WTC11 (cell line): ENCODE results near the gene NLRP1. TPM values are rescaled to one million over a fixed set of nuclear protein-coding genes. Genes with fewer than 3 reads are reported as not detected.

Experiments
- ATAC-seq: fragments of 200-7000 bp; cut with Tn5 transposase; 2 replicates; pipeline ENCODE4 v1.10.0; 2021; ENCODE audit warnings: mild to moderate bottlenecking, moderate library complexity
- CTCF ChIA-PET: fragments of 300-600 bp; sonication (Branson Sonifier 250); formaldehyde crosslinking; loops from one replicate; lab custom pipeline; 2021; ENCODE audit warnings: antibody characterized with exemption; lab: Charles Lee
- POLR2A ChIA-PET: fragments of 350-600 bp; sonication (Branson Sonifier 250); formaldehyde crosslinking; loops from one replicate; lab custom pipeline; 2021; ENCODE audit warnings: antibody characterized with exemption; lab: Charles Lee
- DNase-seq: peaks from one replicate; pipeline ENCODE4 v3.0.0; 2021; ENCODE audit warnings: low spot score
- H3K27ac Mint-ChIP-seq: 2 replicates; pipeline ENCODE4 v1.8.0; 2021; ENCODE audit warnings: mixed read lengths
- H3K27me3 Mint-ChIP-seq: 2 replicates; pipeline ENCODE4 v1.8.0; 2021; ENCODE audit warnings: low read depth, mild to moderate bottlenecking, moderate library complexity, mixed read lengths
- H3K36me3 Mint-ChIP-seq: 2 replicates; pipeline ENCODE4 v1.8.0; 2021; ENCODE audit warnings: mixed read lengths
- H3K4me1 Mint-ChIP-seq: 2 replicates; pipeline ENCODE4 v1.8.0; 2022; ENCODE audit warnings: mixed read lengths
- H3K4me3 Mint-ChIP-seq: 2 replicates; pipeline ENCODE4 v1.8.0; 2021; ENCODE audit warnings: mild to moderate bottlenecking, moderate library complexity, mixed read lengths
- H3K9me3 Mint-ChIP-seq: 2 replicates; pipeline ENCODE4 v1.8.0; 2021; ENCODE audit warnings: mixed read lengths
- ATF1 ChIP-seq: sonication (generic); formaldehyde crosslinking; IDR thresholded peaks from 2 replicates; pipeline ENCODE4 v1.8.1; 2023; ENCODE audit warnings: mild to moderate bottlenecking, moderate library complexity, missing genetic modification reagents
- ATF2 ChIP-seq: sonication (generic); formaldehyde crosslinking; IDR thresholded peaks from 2 replicates; pipeline ENCODE4 v1.8.1; 2022; ENCODE audit warnings: low read depth, missing genetic modification reagents, borderline replicate concordance
- ATF3 ChIP-seq: sonication (generic); formaldehyde crosslinking; conservative IDR thresholded peaks from 2 replicates; pipeline ENCODE4 v1.8.1; 2022; ENCODE audit warnings: mild to moderate bottlenecking, missing genetic modification reagents
- E2F4 ChIP-seq: sonication (generic); formaldehyde crosslinking; IDR thresholded peaks from 2 replicates; pipeline ENCODE4 v1.8.1; 2022; ENCODE audit warnings: low read depth, mild to moderate bottlenecking, moderate library complexity, missing genetic modification reagents, borderline replicate concordance
- EMX1 ChIP-seq: fragments of 250-450 bp; sonication (Bioruptor Pico); IDR thresholded peaks from 2 replicates; pipeline ENCODE4 v1.8.0; 2021; ENCODE audit warnings: mild to moderate bottlenecking
- FOXK1 ChIP-seq: sonication (generic); formaldehyde crosslinking; IDR thresholded peaks from 2 replicates; pipeline ENCODE4 v1.8.0; 2022; ENCODE audit warnings: mild to moderate bottlenecking, moderate library complexity, missing genetic modification reagents
- FOXP1 ChIP-seq: sonication (generic); formaldehyde crosslinking; IDR thresholded peaks from 2 replicates; pipeline ENCODE4 v1.8.0; 2022; ENCODE audit warnings: missing genetic modification reagents, mild to moderate bottlenecking, moderate library complexity, borderline replicate concordance
- GTF2I ChIP-seq: fragments of 250-450 bp; sonication (Bioruptor Pico); conservative IDR thresholded peaks from 2 replicates; pipeline ENCODE4 v1.4.0; 2021; ENCODE audit warnings: mild to moderate bottlenecking
- IRF2 ChIP-seq: sonication (generic); formaldehyde crosslinking; IDR thresholded peaks from 2 replicates; pipeline ENCODE4 v1.8.0; 2022; ENCODE audit warnings: low read depth, missing genetic modification reagents, borderline replicate concordance
- JAZF1 ChIP-seq: fragments of 250-450 bp; sonication (Bioruptor Pico); IDR thresholded peaks from 2 replicates; pipeline ENCODE4 v1.9.0; 2021; ENCODE audit warnings: moderate library complexity, mild to moderate bottlenecking, inconsistent platforms
- KAT7 ChIP-seq: sonication (generic); formaldehyde crosslinking; IDR thresholded peaks from 2 replicates; pipeline ENCODE4 v1.8.1; 2023; ENCODE audit warnings: missing genetic modification reagents, mild to moderate bottlenecking, borderline replicate concordance
- NFATC4 ChIP-seq: fragments of 250-450 bp; sonication (Bioruptor Pico); IDR thresholded peaks from 2 replicates; pipeline ENCODE4 v1.9.0; 2021; ENCODE audit warnings: mild to moderate bottlenecking
- NR1H2 ChIP-seq: sonication (generic); formaldehyde crosslinking; IDR thresholded peaks from 2 replicates; pipeline ENCODE4 v1.9.0; 2021; ENCODE audit warnings: mild to moderate bottlenecking, moderate library complexity, missing genetic modification reagents
- RORB ChIP-seq: fragments of 250-450 bp; sonication (Bioruptor Pico); IDR thresholded peaks from 2 replicates; pipeline ENCODE4 v1.9.0; 2021; ENCODE audit warnings: mild to moderate bottlenecking
- SMAD4 ChIP-seq: sonication (generic); formaldehyde crosslinking; IDR thresholded peaks from 2 replicates; pipeline ENCODE4 v1.8.0; 2022; ENCODE audit warnings: mild to moderate bottlenecking, missing genetic modification reagents
- TEAD4 ChIP-seq: sonication (generic); formaldehyde crosslinking; IDR thresholded peaks from 2 replicates; pipeline ENCODE4 v1.8.0; 2022; ENCODE audit warnings: mild to moderate bottlenecking, missing genetic modification reagents
- USF1 ChIP-seq: sonication (generic); formaldehyde crosslinking; IDR thresholded peaks from 2 replicates; pipeline ENCODE4 v1.8.0; 2022; ENCODE audit warnings: mild to moderate bottlenecking, missing genetic modification reagents
- USF2 ChIP-seq: sonication (generic); formaldehyde crosslinking; IDR thresholded peaks from 2 replicates; pipeline ENCODE4 v1.8.1; 2023; ENCODE audit warnings: mild to moderate bottlenecking, missing genetic modification reagents, moderate library complexity
- ZNF121 ChIP-seq: sonication (generic); formaldehyde crosslinking; IDR thresholded peaks from 2 replicates; pipeline ENCODE4 v1.8.0; 2023; ENCODE audit warnings: missing genetic modification reagents
- ZNF219 ChIP-seq: sonication (generic); formaldehyde crosslinking; IDR thresholded peaks from 2 replicates; pipeline ENCODE4 v1.8.0; 2023; ENCODE audit warnings: missing genetic modification reagents, mild to moderate bottlenecking, borderline replicate concordance
- ZNF396 ChIP-seq: fragments of 250-450 bp; sonication (Bioruptor Pico); IDR thresholded peaks from 2 replicates; pipeline ENCODE4 v1.8.0; 2021; ENCODE audit warnings: mild to moderate bottlenecking, moderate library complexity, borderline replicate concordance
- total RNA-seq: library from RNA; stranded (reverse); gene quantifications from 3 replicates; pipeline ENCODE4 v1.2.3, GENCODE V29; 2021
- TF ChIP-seq, protein P1 (sequence below): sonication (generic); formaldehyde crosslinking; IDR thresholded peaks from 2 replicates; pipeline ENCODE4 v1.8.1; 2023; ENCODE audit warnings: mild to moderate bottlenecking, missing genetic modification reagents
- TF ChIP-seq, protein P2 (sequence below): sonication (generic); formaldehyde crosslinking; IDR thresholded peaks from 2 replicates; pipeline ENCODE4 v1.8.1; 2022; ENCODE audit warnings: mild to moderate bottlenecking, missing genetic modification reagents, moderate library complexity, borderline replicate concordance
- TF ChIP-seq, protein P3 (sequence below): sonication (generic); formaldehyde crosslinking; IDR thresholded peaks from 2 replicates; pipeline ENCODE4 v1.8.1; 2022; ENCODE audit warnings: missing genetic modification reagents, borderline replicate concordance

The NLRP1 gene
- total RNA-seq, 1 experiment from 2014 or later = 17.6 TPM

GRCh38 chr17:5516060-5516792 lies 68.1 kb downstream of the NLRP1 start:
- Mint-ChIP-seq H3K4me3 (no peak overlapping the region), H3K27ac (no peak overlapping the region), H3K9me3 (no peaks in the 10 kb centered on the region), H3K4me1 (peaks cover 3% of the 10 kb centered on the region), H3K27me3 (peaks cover 7% of the 10 kb centered on the region)
- ChIA-PET CTCF (interaction anchor here (2.2 kb wide), 1 partner anchor 25 kb away, joined by 6 read pairs; no protein-coding TSS in a partner anchor), POLR2A (no interaction called here)
- ATAC-seq (no peak), DNase-seq (no peak)
- no peak for TF ChIP-seq IRF2 (CRISPR knock-in tag)
- TF ChIP-seq FOXP1 (CRISPR knock-in tag) = no peak
- TF ChIP-seq USF1 (CRISPR knock-in tag) = no peak
- TF ChIP-seq ATF3 = no peak
- TF ChIP-seq NFATC4 = no peak
- no peak for TF ChIP-seq ATF1
- TF ChIP-seq, protein P1, sequence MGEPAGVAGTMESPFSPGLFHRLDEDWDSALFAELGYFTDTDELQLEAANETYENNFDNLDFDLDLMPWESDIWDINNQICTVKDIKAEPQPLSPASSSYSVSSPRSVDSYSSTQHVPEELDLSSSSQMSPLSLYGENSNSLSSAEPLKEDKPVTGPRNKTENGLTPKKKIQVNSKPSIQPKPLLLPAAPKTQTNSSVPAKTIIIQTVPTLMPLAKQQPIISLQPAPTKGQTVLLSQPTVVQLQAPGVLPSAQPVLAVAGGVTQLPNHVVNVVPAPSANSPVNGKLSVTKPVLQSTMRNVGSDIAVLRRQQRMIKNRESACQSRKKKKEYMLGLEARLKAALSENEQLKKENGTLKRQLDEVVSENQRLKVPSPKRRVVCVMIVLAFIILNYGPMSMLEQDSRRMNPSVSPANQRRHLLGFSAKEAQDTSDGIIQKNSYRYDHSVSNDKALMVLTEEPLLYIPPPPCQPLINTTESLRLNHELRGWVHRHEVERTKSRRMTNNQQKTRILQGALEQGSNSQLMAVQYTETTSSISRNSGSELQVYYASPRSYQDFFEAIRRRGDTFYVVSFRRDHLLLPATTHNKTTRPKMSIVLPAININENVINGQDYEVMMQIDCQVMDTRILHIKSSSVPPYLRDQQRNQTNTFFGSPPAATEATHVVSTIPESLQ (CRISPR knock-in tag) = no peak
- TF ChIP-seq SMAD4 (CRISPR knock-in tag) = no peak
- no peak for TF ChIP-seq USF2
- TF ChIP-seq EMX1 = no peak
- no peak for TF ChIP-seq GTF2I (CRISPR knock-in tag)
- TF ChIP-seq RORB (CRISPR knock-in tag) = no peak
- no peak for TF ChIP-seq FOXK1 (CRISPR knock-in tag)
- TF ChIP-seq, protein P2, sequence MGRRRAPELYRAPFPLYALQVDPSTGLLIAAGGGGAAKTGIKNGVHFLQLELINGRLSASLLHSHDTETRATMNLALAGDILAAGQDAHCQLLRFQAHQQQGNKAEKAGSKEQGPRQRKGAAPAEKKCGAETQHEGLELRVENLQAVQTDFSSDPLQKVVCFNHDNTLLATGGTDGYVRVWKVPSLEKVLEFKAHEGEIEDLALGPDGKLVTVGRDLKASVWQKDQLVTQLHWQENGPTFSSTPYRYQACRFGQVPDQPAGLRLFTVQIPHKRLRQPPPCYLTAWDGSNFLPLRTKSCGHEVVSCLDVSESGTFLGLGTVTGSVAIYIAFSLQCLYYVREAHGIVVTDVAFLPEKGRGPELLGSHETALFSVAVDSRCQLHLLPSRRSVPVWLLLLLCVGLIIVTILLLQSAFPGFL (CRISPR knock-in tag) = no peak
- TF ChIP-seq ZNF396 = no peak
- TF ChIP-seq TEAD4 (CRISPR knock-in tag) = no peak
- TF ChIP-seq ZNF219 (CRISPR knock-in tag) = no peak
- TF ChIP-seq E2F4 (CRISPR knock-in tag) = no peak
- TF ChIP-seq, all 79 proteins: peak for 0
- no peaks in the 10 kb centered on the region for H3K36me3 Mint-ChIP-seq

DNA sequence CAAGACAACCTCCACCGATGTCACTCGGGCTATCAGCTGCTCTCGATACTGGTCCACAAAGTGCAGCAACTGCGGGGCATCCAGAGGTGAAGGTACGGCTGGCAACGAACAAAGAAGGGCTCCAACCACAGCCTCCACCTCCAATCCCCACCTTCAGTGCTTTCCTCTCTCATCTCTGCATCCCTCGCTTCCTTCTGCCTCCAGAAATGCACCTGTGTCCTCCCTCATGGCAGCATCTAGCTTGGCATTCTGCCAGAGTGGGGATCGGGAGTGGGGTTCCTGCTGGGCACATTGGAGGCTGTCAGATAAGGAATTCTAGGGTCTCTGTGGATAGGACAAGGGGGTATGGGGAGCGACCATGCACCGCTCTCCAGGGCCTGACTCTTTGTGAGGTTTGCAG lies 69.3 kb downstream of the NLRP1 start:
- ATAC-seq (no peak), DNase-seq (no peak)
- H3K36me3 Mint-ChIP-seq = no peaks in the 10 kb centered on the region
- POLR2A ChIA-PET = no interaction called here
- H3K4me1 Mint-ChIP-seq = peaks cover 3% of the 10 kb centered on the region
- peaks cover 7% of the 10 kb centered on the region for H3K27me3 Mint-ChIP-seq
- H3K9me3 Mint-ChIP-seq = no peaks in the 10 kb centered on the region
- CTCF ChIA-PET = interaction anchor here (2.2 kb wide), 1 partner anchor 27 kb away, joined by 6 read pairs; no protein-coding TSS in a partner anchor
- no peak for TF ChIP-seq FOXK1 (CRISPR knock-in tag)
- no peak for TF ChIP-seq ATF2 (CRISPR knock-in tag)
- no peak for TF ChIP-seq NR1H2 (CRISPR knock-in tag)
- no peak for TF ChIP-seq JAZF1 (CRISPR knock-in tag)
- TF ChIP-seq, protein P3, sequence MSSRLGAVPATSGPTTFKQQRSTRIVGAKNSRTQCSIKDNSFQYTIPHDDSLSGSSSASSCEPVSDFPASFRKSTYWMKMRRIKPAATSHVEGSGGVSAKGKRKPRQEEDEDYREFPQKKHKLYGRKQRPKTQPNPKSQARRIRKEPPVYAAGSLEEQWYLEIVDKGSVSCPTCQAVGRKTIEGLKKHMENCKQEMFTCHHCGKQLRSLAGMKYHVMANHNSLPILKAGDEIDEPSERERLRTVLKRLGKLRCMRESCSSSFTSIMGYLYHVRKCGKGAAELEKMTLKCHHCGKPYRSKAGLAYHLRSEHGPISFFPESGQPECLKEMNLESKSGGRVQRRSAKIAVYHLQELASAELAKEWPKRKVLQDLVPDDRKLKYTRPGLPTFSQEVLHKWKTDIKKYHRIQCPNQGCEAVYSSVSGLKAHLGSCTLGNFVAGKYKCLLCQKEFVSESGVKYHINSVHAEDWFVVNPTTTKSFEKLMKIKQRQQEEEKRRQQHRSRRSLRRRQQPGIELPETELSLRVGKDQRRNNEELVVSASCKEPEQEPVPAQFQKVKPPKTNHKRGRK (CRISPR knock-in tag) = no peak
- TF ChIP-seq ZNF121 (CRISPR knock-in tag) = no peak
- TF ChIP-seq ATF3 = no peak
- no peak for TF ChIP-seq KAT7 (CRISPR knock-in tag)
- TF ChIP-seq, all 79 proteins: peak for 0
- H3K27ac Mint-ChIP-seq = no peak overlapping the region
- H3K4me3 Mint-ChIP-seq = no peak overlapping the region
